Measurements from ENCODE around the gene TEDC2. TPM values are rescaled to one million over a fixed set of nuclear protein-coding genes. Genes with fewer than 3 reads are reported as not detected.

TEDC2 gene
- polyA plus RNA-seq, 1 of the 3 experiments (the other 2 are of a cell fraction): 15.6 TPM

DNA sequence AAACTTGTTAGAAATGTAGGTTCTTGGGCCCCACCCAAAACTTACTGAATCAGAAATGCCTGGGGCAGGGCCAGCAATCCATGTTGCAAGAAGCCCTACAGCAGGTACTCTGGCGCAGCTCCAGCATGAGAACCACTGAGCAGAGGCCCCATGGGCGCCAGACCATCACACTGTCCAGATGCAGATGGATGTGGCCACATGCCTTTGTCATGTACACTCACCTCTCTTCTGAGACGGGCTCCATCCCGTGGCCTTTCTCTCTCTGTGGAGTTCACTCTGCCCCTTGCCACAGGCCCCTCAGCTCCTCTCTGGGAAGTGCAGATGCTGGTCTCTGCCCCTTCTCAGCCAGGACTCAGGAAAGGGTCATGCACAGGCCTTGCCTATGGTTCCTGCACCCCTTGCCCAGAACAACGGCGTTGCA is 33.0 kb upstream of the TEDC2 start:
- H3K9me3 ChIP-seq: no peaks in the 10 kb centered on the region
- H2AFZ ChIP-seq (ENCODE audit: low read depth): no peak overlapping the region
- CTCF ChIA-PET: interaction anchor here (0.7 to 1.5 kb wide), 7 partner anchors 10 to 130 kb away, joined by 3 to 8 read pairs (median 4); partner anchors contain the start of genes ABCA3 and TEDC2
- POLR2A ChIA-PET: interaction anchor here (2.1 kb wide), 1 partner anchor 87 kb away, joined by 7 read pairs; the partner anchor contains the start of gene ABCA3
- H3K79me2 ChIP-seq (ENCODE audit: insufficient read depth): peaks cover 26% of the 10 kb centered on the region
- H3K9ac ChIP-seq: no peak overlapping the region
- no peak for DNase-seq
- H3K27me3 ChIP-seq (ENCODE audit: insufficient read depth): no peaks in the 10 kb centered on the region
- H4K20me1 ChIP-seq (ENCODE audit: insufficient read depth): peaks cover 8% of the 10 kb centered on the region; the same call in 1 of the 2 replicates
- H3K36me3 ChIP-seq (replicated peaks in 1 of 2; ENCODE audit: control insufficient read depth in 1 of 2, insufficient read depth in 2 of 2, low read length in 1 of 2): no peaks in the 10 kb centered on the region
- H3K9me2 ChIP-seq: no peaks in the 10 kb centered on the region
- H3K4me2 ChIP-seq: no peak overlapping the region
- no peaks in the 10 kb centered on the region for H3F3A ChIP-seq (replicated peaks; ENCODE audit: insufficient read depth)
- WGBS (ENCODE audit: low lambda C conversion rate): 89% methylated on average over 5 of the region's 6 CpGs
- H3K4me3 ChIP-seq (ENCODE audit: low read depth in 2 of 2, low read length in 1 of 2): no peak overlapping the region
- no peak overlapping the region for H3K27ac ChIP-seq (ENCODE audit: low read depth in 2 of 2, low read length in 1 of 2)
- H3K4me1 ChIP-seq (ENCODE audit: control insufficient read depth in 1 of 2, insufficient read depth in 2 of 2, low read depth in 1 of 2, low read length in 1 of 2): peaks cover 10 to 35% of the 10 kb centered on the region in 2 experiments
- TF ChIP-seq RXRA (IDR thresholded peaks at IDR 0.05; ENCODE audit: borderline replicate concordance, low read depth): no peak
- TF ChIP-seq, protein P1, sequence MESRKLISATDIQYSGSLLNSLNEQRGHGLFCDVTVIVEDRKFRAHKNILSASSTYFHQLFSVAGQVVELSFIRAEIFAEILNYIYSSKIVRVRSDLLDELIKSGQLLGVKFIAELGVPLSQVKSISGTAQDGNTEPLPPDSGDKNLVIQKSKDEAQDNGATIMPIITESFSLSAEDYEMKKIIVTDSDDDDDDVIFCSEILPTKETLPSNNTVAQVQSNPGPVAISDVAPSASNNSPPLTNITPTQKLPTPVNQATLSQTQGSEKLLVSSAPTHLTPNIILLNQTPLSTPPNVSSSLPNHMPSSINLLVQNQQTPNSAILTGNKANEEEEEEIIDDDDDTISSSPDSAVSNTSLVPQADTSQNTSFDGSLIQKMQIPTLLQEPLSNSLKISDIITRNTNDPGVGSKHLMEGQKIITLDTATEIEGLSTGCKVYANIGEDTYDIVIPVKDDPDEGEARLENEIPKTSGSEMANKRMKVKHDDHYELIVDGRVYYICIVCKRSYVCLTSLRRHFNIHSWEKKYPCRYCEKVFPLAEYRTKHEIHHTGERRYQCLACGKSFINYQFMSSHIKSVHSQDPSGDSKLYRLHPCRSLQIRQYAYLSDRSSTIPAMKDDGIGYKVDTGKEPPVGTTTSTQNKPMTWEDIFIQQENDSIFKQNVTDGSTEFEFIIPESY (IDR thresholded peaks at IDR 0.05; ENCODE audit: borderline replicate concordance, low read depth): no peak
- no peak for TF ChIP-seq CHD2 (IDR thresholded peaks at IDR 0.05; ENCODE audit: low read length, partially characterized antibody)
- TF ChIP-seq, protein P2, sequence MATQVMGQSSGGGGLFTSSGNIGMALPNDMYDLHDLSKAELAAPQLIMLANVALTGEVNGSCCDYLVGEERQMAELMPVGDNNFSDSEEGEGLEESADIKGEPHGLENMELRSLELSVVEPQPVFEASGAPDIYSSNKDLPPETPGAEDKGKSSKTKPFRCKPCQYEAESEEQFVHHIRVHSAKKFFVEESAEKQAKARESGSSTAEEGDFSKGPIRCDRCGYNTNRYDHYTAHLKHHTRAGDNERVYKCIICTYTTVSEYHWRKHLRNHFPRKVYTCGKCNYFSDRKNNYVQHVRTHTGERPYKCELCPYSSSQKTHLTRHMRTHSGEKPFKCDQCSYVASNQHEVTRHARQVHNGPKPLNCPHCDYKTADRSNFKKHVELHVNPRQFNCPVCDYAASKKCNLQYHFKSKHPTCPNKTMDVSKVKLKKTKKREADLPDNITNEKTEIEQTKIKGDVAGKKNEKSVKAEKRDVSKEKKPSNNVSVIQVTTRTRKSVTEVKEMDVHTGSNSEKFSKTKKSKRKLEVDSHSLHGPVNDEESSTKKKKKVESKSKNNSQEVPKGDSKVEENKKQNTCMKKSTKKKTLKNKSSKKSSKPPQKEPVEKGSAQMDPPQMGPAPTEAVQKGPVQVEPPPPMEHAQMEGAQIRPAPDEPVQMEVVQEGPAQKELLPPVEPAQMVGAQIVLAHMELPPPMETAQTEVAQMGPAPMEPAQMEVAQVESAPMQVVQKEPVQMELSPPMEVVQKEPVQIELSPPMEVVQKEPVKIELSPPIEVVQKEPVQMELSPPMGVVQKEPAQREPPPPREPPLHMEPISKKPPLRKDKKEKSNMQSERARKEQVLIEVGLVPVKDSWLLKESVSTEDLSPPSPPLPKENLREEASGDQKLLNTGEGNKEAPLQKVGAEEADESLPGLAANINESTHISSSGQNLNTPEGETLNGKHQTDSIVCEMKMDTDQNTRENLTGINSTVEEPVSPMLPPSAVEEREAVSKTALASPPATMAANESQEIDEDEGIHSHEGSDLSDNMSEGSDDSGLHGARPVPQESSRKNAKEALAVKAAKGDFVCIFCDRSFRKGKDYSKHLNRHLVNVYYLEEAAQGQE (IDR thresholded peaks at IDR 0.05; ENCODE audit: low read depth, low read length): no peak
- TF ChIP-seq TCF12 (IDR thresholded peaks at IDR 0.05): no peak
- TF ChIP-seq, protein P3, sequence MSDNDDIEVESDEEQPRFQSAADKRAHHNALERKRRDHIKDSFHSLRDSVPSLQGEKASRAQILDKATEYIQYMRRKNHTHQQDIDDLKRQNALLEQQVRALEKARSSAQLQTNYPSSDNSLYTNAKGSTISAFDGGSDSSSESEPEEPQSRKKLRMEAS (IDR thresholded peaks at IDR 0.05; ENCODE audit: low read depth): no peak
- no peak for TF ChIP-seq RCOR1 (IDR thresholded peaks at IDR 0.05; ENCODE audit: low read length)
- TF ChIP-seq FOXM1 (IDR thresholded peaks at IDR 0.05; ENCODE audit: low read depth): no peak

DNA sequence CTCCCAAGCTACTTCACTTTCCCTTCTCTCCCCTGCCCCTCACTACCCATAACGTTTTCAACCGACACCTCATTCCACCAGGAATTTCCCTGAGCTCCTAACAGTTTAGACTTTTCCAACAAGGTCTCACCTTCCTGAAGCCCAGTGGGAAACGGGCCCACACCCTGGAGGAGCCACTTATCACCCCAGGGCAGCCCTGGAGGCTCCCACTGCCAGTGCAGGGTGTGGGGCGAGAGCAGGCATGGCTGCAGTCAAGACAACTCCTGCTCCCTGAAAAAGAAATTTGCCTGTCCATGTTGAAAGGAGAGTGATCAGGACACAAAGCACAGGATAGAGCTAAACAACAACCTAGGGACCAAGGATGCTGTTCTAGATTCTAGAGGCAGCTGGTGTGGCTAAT is 32.4 kb upstream of the TEDC2 start:
- Histone ChIP-seq H3K79me2 (ENCODE audit: insufficient read depth) (peaks cover 32% of the 10 kb centered on the region), H3K4me2 (no peak overlapping the region), H3K9me2 (no peaks in the 10 kb centered on the region), H3K9ac (no peak overlapping the region), H3K27me3 (ENCODE audit: insufficient read depth) (no peaks in the 10 kb centered on the region), H3K4me1 (ENCODE audit: control insufficient read depth in 1 of 2, insufficient read depth in 2 of 2, low read depth in 1 of 2, low read length in 1 of 2) (peaks cover 10 to 35% of the 10 kb centered on the region in 2 experiments), H3K9me3 (no peaks in the 10 kb centered on the region), H2AFZ (ENCODE audit: low read depth) (no peak overlapping the region), H3K4me3 (ENCODE audit: low read depth in 2 of 2, low read length in 1 of 2) (no peak overlapping the region), H3F3A (replicated peaks; ENCODE audit: insufficient read depth) (no peaks in the 10 kb centered on the region), H4K20me1 (ENCODE audit: insufficient read depth) (peaks cover 12% of the 10 kb centered on the region; the same call in 1 of the 2 replicates), H3K36me3 (replicated peaks in 1 of 2; ENCODE audit: control insufficient read depth in 1 of 2, insufficient read depth in 2 of 2, low read length in 1 of 2) (peaks cover 0 to 4% of the 10 kb centered on the region in 2 experiments), H3K27ac (ENCODE audit: low read depth in 2 of 2, low read length in 1 of 2) (no peak overlapping the region)
- 89% methylated on average over 4 of the region's 4 CpGs for WGBS (ENCODE audit: low lambda C conversion rate)
- ChIA-PET POLR2A (interaction anchor here (1.4 to 2.1 kb wide), 2 partner anchors 56 to 87 kb away, joined by 3 to 7 read pairs; partner anchors contain the start of gene ABCA3), CTCF (interaction anchor here (0.7 to 1.5 kb wide), 8 partner anchors 9 to 131 kb away, joined by 3 to 8 read pairs (median 4); partner anchors contain the start of genes ABCA3 and TEDC2)
- DNase-seq: no peak
- TF ChIP-seq RAD21 (IDR thresholded peaks at IDR 0.05; ENCODE audit: low read length): no peak
- TF ChIP-seq, protein P3 (IDR thresholded peaks at IDR 0.05; ENCODE audit: low read depth): no peak
- no peak for TF ChIP-seq RCOR1 (IDR thresholded peaks at IDR 0.05; ENCODE audit: low read length)
- TF ChIP-seq FOXM1 (IDR thresholded peaks at IDR 0.05; ENCODE audit: low read depth): no peak
- no peak for TF ChIP-seq GABPA (IDR thresholded peaks at IDR 0.05; ENCODE audit: low read depth)
- no peak for TF ChIP-seq FOXJ3 (CRISPR knock-in tag; IDR thresholded peaks at IDR 0.05)
- no peak for TF ChIP-seq SIN3A (IDR thresholded peaks at IDR 0.05; ENCODE audit: borderline replicate concordance, low read depth, low read length)
- TF ChIP-seq TAF1 (IDR thresholded peaks at IDR 0.05; ENCODE audit: borderline replicate concordance, low read depth, low read length): no peak
- no peak for TF ChIP-seq GATA2 (CRISPR knock-in tag; IDR thresholded peaks at IDR 0.05)
- TF ChIP-seq NRF1 (IDR thresholded peaks at IDR 0.05; ENCODE audit: low read depth, low read length): no peak
- no peak for TF ChIP-seq RFX5 (IDR thresholded peaks at IDR 0.05; ENCODE audit: low read length)
- no peak for TF ChIP-seq POLR2AphosphoS5 (IDR thresholded peaks at IDR 0.05; ENCODE audit: low read depth, low read length)
- TF ChIP-seq JUND (IDR thresholded peaks at IDR 0.05): no peak
- no peak for TF ChIP-seq FOSL2 (IDR thresholded peaks at IDR 0.05; ENCODE audit: borderline replicate concordance, low read depth)
